ENCODE measurements around the gene CDH4.

The CDH4 gene

DNA sequence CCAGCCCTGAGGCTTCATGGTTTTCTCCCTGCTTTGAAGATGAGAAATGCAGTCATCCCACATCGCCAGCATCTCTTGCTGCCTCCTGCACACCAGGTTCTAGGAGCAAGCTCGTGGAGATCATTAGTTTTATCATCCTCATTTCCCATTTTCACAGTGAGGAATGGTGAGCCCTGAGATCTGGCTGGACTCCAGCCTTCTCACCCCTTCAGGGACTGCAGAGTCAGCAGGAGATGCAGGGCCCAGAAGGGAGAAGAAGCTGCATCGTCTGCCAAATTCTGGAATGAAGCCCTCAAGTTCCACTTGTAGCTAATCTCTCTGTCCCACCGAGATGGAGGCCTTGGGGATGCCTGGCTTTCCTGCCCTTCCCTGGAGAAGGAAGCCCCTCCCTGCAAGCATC lies 596.8 kb downstream of the CDH4 start:
- Histone ChIP-seq H3K27ac (replicated peaks) (no peak overlapping the region), H3K27me3 (ENCODE audit: insufficient read depth, poor library complexity, severe bottlenecking) (no peaks in the 10 kb centered on the region), H3K4me3 (replicated peaks; ENCODE audit: insufficient read depth, low read length) (no peak overlapping the region)
- no peak for DNase-seq (ENCODE audit: low read depth in 1 of 2, low spot score in 1 of 2)
- TF ChIP-seq GABPA (IDR thresholded peaks at IDR 0.05; ENCODE audit: low read depth), result no peak
- TF ChIP-seq, protein P1, sequence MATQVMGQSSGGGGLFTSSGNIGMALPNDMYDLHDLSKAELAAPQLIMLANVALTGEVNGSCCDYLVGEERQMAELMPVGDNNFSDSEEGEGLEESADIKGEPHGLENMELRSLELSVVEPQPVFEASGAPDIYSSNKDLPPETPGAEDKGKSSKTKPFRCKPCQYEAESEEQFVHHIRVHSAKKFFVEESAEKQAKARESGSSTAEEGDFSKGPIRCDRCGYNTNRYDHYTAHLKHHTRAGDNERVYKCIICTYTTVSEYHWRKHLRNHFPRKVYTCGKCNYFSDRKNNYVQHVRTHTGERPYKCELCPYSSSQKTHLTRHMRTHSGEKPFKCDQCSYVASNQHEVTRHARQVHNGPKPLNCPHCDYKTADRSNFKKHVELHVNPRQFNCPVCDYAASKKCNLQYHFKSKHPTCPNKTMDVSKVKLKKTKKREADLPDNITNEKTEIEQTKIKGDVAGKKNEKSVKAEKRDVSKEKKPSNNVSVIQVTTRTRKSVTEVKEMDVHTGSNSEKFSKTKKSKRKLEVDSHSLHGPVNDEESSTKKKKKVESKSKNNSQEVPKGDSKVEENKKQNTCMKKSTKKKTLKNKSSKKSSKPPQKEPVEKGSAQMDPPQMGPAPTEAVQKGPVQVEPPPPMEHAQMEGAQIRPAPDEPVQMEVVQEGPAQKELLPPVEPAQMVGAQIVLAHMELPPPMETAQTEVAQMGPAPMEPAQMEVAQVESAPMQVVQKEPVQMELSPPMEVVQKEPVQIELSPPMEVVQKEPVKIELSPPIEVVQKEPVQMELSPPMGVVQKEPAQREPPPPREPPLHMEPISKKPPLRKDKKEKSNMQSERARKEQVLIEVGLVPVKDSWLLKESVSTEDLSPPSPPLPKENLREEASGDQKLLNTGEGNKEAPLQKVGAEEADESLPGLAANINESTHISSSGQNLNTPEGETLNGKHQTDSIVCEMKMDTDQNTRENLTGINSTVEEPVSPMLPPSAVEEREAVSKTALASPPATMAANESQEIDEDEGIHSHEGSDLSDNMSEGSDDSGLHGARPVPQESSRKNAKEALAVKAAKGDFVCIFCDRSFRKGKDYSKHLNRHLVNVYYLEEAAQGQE (IDR thresholded peaks at IDR 0.05; ENCODE audit: insufficient replicate concordance, low read depth), result no peak
- TF ChIP-seq SPI1 (IDR thresholded peaks at IDR 0.05; ENCODE audit: borderline replicate concordance, low read depth), result no peak
- TF ChIP-seq, protein P2, sequence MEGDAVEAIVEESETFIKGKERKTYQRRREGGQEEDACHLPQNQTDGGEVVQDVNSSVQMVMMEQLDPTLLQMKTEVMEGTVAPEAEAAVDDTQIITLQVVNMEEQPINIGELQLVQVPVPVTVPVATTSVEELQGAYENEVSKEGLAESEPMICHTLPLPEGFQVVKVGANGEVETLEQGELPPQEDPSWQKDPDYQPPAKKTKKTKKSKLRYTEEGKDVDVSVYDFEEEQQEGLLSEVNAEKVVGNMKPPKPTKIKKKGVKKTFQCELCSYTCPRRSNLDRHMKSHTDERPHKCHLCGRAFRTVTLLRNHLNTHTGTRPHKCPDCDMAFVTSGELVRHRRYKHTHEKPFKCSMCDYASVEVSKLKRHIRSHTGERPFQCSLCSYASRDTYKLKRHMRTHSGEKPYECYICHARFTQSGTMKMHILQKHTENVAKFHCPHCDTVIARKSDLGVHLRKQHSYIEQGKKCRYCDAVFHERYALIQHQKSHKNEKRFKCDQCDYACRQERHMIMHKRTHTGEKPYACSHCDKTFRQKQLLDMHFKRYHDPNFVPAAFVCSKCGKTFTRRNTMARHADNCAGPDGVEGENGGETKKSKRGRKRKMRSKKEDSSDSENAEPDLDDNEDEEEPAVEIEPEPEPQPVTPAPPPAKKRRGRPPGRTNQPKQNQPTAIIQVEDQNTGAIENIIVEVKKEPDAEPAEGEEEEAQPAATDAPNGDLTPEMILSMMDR (IDR thresholded peaks at IDR 0.05; ENCODE audit: insufficient read depth, low read length), result no peak
- no peak for TF ChIP-seq POLR2AphosphoS5 (IDR thresholded peaks at IDR 0.05; ENCODE audit: low read depth)

DNA sequence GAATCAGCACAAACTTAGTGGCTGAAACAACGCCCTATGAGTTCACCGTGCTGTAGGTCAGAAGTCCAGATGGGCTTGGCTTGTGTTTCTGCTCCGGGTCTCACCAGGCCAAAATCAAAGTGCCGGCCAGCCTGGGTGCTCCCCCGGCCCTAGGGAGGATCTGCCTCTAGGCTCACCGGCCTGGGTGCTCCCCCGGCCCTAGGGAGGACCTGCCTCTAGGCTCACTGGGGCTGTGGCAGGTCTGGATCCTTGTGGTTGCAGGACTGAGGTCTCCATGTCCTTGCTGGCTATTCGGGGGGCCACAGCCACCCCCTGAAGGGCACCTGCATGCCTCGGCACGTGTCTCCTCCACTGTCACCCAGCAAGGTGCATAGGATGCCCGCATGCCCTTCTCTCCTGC lies 597.3 kb downstream of the CDH4 start:
- Histone ChIP-seq H3K27me3 (ENCODE audit: insufficient read depth, poor library complexity, severe bottlenecking) (no peaks in the 10 kb centered on the region), H3K27ac (replicated peaks) (no peak overlapping the region)
- TF ChIP-seq POLR2AphosphoS5 (IDR thresholded peaks at IDR 0.05; ENCODE audit: low read depth) (no peak), GABPA (IDR thresholded peaks at IDR 0.05; ENCODE audit: low read depth) (no peak), SPI1 (IDR thresholded peaks at IDR 0.05; ENCODE audit: borderline replicate concordance, low read depth) (no peak)
- TF ChIP-seq, protein P2 (IDR thresholded peaks at IDR 0.05; ENCODE audit: insufficient read depth, low read length), result no peak
- TF ChIP-seq, protein P1 (IDR thresholded peaks at IDR 0.05; ENCODE audit: insufficient replicate concordance, low read depth), result no peak

DNA sequence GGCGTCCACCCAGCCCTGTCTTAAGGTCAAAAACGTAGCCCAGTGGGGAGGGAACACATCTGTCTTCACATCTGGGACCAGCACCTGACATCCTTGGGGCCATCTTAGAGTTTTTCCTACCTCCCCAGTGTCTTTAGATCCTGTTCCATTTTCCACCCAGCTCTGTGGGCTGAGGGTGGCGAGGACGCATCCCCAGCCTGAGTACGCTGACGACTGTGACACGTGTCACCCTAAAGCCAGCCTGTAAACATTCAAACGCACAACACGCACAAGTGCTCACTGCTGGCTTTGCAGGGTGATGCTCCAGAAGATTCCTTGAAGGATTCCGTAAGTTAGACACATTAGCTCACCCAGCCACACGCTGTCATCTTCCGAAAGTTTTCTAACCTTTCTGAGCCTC lies 597.8 kb downstream of the CDH4 start:
- TF ChIP-seq POLR2AphosphoS5 (IDR thresholded peaks at IDR 0.05; ENCODE audit: low read depth), result no peak
- TF ChIP-seq SPI1 (IDR thresholded peaks at IDR 0.05; ENCODE audit: borderline replicate concordance, low read depth), result no peak
- TF ChIP-seq, protein P2 (IDR thresholded peaks at IDR 0.05; ENCODE audit: insufficient read depth, low read length), result no peak
- TF ChIP-seq GABPA (IDR thresholded peaks at IDR 0.05; ENCODE audit: low read depth), result no peak
- TF ChIP-seq, protein P1 (IDR thresholded peaks at IDR 0.05; ENCODE audit: insufficient replicate concordance, low read depth), result no peak
- DNase-seq (ENCODE audit: low read depth in 1 of 2, low spot score in 1 of 2), result no peak
- Histone ChIP-seq H3K27ac (replicated peaks) (no peak overlapping the region), H3K4me3 (replicated peaks; ENCODE audit: insufficient read depth, low read length) (no peak overlapping the region), H3K27me3 (ENCODE audit: insufficient read depth, poor library complexity, severe bottlenecking) (no peaks in the 10 kb centered on the region)

More for the DNA sequence above, 597.3 kb downstream of the CDH4 start:
- no peak for DNase-seq (ENCODE audit: low read depth in 1 of 2, low spot score in 1 of 2)
- no peak overlapping the region for H3K4me3 ChIP-seq (replicated peaks; ENCODE audit: insufficient read depth, low read length)
